Hepatocyte (in vitro differentiated cells): ENCODE results near the gene GFRAL. TPM values are rescaled to one million over a fixed set of nuclear protein-coding genes. Genes with fewer than 3 reads are reported as not detected.

Experiments used
- DNase-seq: peaks from one replicate; pipeline ENCODE4 v3.0.0-alpha.2; 2016; ENCODE audit warnings: low spot score
- H2AFZ ChIP-seq: fragments of 200-600 bp; sonication (generic); 2 replicates; pipeline ENCODE4 v1.6.0; 2016; ENCODE audit warnings: antibody characterized with exemption, mild to moderate bottlenecking
- H3K27ac ChIP-seq: fragments of 200-600 bp; sonication (generic); 2 replicates; pipeline ENCODE4 v1.5.1; 2016; ENCODE audit warnings: mild to moderate bottlenecking
- H3K27me3 ChIP-seq: fragments of 200-600 bp; sonication (generic); 2 replicates; pipeline ENCODE4 v1.6.1; 2016
- H3K36me3 ChIP-seq: fragments of 200-600 bp; sonication (generic); replicated peaks from 2 replicates; pipeline ENCODE4 v1.5.1; 2016; ENCODE audit warnings: low read depth; ENCODE audit not compliant: insufficient read depth
- H3K4me1 ChIP-seq: fragments of 200-600 bp; sonication (generic); 2 replicates; pipeline ENCODE4 v1.5.1; 2016; ENCODE audit warnings: mild to moderate bottlenecking, moderate library complexity; ENCODE audit not compliant: insufficient read depth
- H3K4me2 ChIP-seq: fragments of 200-600 bp; sonication (generic); 2 replicates; pipeline ENCODE4 v1.6.0; 2016
- H3K4me3 ChIP-seq: fragments of 200-600 bp; sonication (generic); 2 replicates; pipeline ENCODE4 v1.5.1; 2016; ENCODE audit warnings: mild to moderate bottlenecking
- H3K79me2 ChIP-seq: fragments of 200-600 bp; sonication (generic); 2 replicates; pipeline ENCODE4 v1.6.0; 2017; ENCODE audit warnings: mild to moderate bottlenecking
- H3K9me2 ChIP-seq: fragments of 200-600 bp; sonication (generic); replicated peaks from 2 replicates; pipeline ENCODE4 v1.6.0; 2017; ENCODE audit warnings: mild to moderate bottlenecking; ENCODE audit not compliant: insufficient read depth
- H3K9me3 ChIP-seq: fragments of 200-600 bp; sonication (generic); 2 replicates; pipeline ENCODE4 v1.5.1; 2016; ENCODE audit warnings: low read depth, mild to moderate bottlenecking
- H4K20me1 ChIP-seq: fragments of 200-600 bp; sonication (generic); 2 replicates; pipeline ENCODE4 v1.6.0; 2016; ENCODE audit warnings: mild to moderate bottlenecking; ENCODE audit not compliant: insufficient read depth, poor library complexity, severe bottlenecking
- EZH2 ChIP-seq: fragments of 200-600 bp; sonication (generic); IDR thresholded peaks from 2 replicates; pipeline ENCODE4 v1.6.1; 2016; ENCODE audit warnings: antibody characterized with exemption, mild to moderate bottlenecking, borderline replicate concordance
- EZH2phosphoT487 ChIP-seq: fragments of 200-600 bp; sonication (generic); IDR thresholded peaks from one replicate; pipeline ENCODE4 v1.6.1; 2018; ENCODE audit warnings: antibody characterized with exemption, mild to moderate bottlenecking, low read depth, moderate library complexity; ENCODE audit not compliant: unreplicated experiment, severe bottlenecking
- WGBS: methylation state at CpG from one replicate; pipeline ENCODE4 v1.1.6; 2016; ENCODE audit warnings: low lambda C conversion rate; ENCODE audit errors: missing lambda C conversion rate; 5-methylcytosine and 5-hydroxymethylcytosine counted together
- polyA plus RNA-seq: library from polyadenylated mRNA; unstranded; fragments of >200 nt; fragmentation: Nextera tagmentation; extraction: Ambion mirVana; gene quantifications from 2 replicates; pipeline ENCODE4 v1.2.1, GENCODE V29; 2016
- total RNA-seq: library from RNA; depleted of rRNA; stranded (reverse); fragments of >200 nt; gene quantifications from 2 replicates; pipeline ENCODE4 v1.2.3, GENCODE V29; 2014
- TF ChIP-seq, protein P1 (sequence below): fragments of 200-600 bp; sonication (generic); IDR thresholded peaks from 2 replicates; pipeline ENCODE4 v1.5.1; 2016; ENCODE audit warnings: antibody characterized with exemption, mild to moderate bottlenecking; ENCODE audit not compliant: poor library complexity

GFRAL gene
- total and polyA plus RNA-seq, 2 experiments from 2014 or later = not detected

GRCh38 chr6:55405474-55406235, 78.4 kb downstream of the GFRAL start:
- TF ChIP-seq, protein P1, sequence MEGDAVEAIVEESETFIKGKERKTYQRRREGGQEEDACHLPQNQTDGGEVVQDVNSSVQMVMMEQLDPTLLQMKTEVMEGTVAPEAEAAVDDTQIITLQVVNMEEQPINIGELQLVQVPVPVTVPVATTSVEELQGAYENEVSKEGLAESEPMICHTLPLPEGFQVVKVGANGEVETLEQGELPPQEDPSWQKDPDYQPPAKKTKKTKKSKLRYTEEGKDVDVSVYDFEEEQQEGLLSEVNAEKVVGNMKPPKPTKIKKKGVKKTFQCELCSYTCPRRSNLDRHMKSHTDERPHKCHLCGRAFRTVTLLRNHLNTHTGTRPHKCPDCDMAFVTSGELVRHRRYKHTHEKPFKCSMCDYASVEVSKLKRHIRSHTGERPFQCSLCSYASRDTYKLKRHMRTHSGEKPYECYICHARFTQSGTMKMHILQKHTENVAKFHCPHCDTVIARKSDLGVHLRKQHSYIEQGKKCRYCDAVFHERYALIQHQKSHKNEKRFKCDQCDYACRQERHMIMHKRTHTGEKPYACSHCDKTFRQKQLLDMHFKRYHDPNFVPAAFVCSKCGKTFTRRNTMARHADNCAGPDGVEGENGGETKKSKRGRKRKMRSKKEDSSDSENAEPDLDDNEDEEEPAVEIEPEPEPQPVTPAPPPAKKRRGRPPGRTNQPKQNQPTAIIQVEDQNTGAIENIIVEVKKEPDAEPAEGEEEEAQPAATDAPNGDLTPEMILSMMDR = no peak
- no peak for TF ChIP-seq EZH2
- no peak for TF ChIP-seq EZH2phosphoT487
- no peaks in the 10 kb centered on the region for H3K36me3 ChIP-seq
- no peak overlapping the region for H3K4me2 ChIP-seq
- peaks cover 6% of the 10 kb centered on the region for H3K4me1 ChIP-seq
- H2AFZ ChIP-seq = no peak overlapping the region
- H3K9me3 ChIP-seq = no peaks in the 10 kb centered on the region
- H3K79me2 ChIP-seq = no peaks in the 10 kb centered on the region
- H3K4me3 ChIP-seq = no peak overlapping the region
- DNase-seq = no peak
- no peaks in the 10 kb centered on the region for H3K9me2 ChIP-seq
- WGBS = 75% methylated on average over 7 of the region's 7 CpGs
- H3K27me3 ChIP-seq = no peaks in the 10 kb centered on the region
- peak overlapping the region; percentile 44 for H3K27ac ChIP-seq
- no peaks in the 10 kb centered on the region for H4K20me1 ChIP-seq

GRCh38 chr6:55410674-55411073, 83.4 kb downstream of the GFRAL start:
- TF ChIP-seq EZH2 (no peak), EZH2phosphoT487 (no peak)
- TF ChIP-seq, protein P1 = no peak
- Histone ChIP-seq H3K4me1 (peaks cover 4% of the 10 kb centered on the region), H3K9me3 (no peaks in the 10 kb centered on the region), H3K9me2 (no peaks in the 10 kb centered on the region), H3K27me3 (no peaks in the 10 kb centered on the region), H3K4me2 (no peak overlapping the region), H3K27ac (no peak overlapping the region), H3K4me3 (no peak overlapping the region), H4K20me1 (no peaks in the 10 kb centered on the region), H2AFZ (no peak overlapping the region), H3K36me3 (no peaks in the 10 kb centered on the region), H3K79me2 (no peaks in the 10 kb centered on the region)
- DNase-seq = no peak

DNA sequence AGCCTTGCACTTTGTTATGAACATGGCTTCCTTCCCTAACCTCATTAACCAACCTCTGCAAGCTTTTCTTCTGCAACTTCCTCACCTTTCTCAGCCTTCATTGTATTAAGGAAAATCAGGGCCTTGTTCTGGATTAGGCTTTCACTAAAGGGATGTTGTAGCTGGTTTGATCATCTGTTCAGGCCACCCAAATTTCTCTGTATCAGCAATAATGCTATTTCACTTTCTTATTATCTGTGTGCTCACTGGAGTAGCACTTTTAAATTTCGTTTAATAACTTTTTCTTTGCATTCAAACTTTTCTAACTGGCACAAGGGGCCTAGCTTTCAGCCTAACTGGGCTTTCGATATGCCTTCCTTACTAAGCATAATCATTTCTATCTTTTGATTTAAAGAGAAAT, 96.7 kb downstream of the GFRAL start:
- Histone ChIP-seq H3K4me1 (no peaks in the 10 kb centered on the region), H3K4me2 (no peak overlapping the region), H3K9me2 (no peaks in the 10 kb centered on the region), H3K9me3 (no peaks in the 10 kb centered on the region), H2AFZ (no peak overlapping the region), H3K27me3 (no peaks in the 10 kb centered on the region), H4K20me1 (no peaks in the 10 kb centered on the region), H3K36me3 (no peaks in the 10 kb centered on the region), H3K4me3 (no peak overlapping the region), H3K27ac (no peak overlapping the region), H3K79me2 (no peaks in the 10 kb centered on the region)
- no peak for DNase-seq
- TF ChIP-seq EZH2phosphoT487 (no peak), EZH2 (no peak)
- 65% methylated on average over 2 of the region's 2 CpGs for WGBS

DNA sequence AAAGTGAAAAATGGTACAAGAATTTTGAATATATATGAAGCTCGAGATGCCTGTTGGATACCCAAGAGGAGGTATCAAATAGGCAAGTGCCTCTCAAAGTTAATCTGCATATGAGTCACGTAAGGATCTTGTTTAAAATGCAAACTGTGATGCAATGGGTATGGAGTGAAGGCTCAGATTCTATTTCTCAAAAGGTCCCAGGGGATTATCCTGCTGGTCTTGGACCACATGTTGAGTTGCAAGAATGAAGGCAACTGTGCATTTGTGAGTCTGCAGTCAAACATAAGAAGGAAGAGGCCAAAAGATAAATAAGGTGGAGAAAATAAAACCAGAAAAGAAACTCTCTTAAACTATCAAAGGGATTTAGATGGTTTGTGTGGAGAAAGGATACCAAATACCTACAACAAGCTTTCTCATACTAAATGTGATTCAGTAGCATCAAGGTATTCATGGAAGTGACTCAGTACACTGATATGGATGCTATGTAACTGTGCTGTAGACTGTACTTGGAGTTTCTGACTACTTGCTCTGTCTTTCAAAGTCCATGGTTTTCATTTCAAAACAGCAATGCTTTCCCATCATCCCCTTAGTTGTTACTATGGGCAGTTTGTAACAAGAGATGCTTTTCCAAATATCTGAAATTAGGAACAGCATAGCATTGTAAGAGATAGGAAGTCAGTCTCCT, 106.3 kb downstream of the GFRAL start:
- Histone ChIP-seq H2AFZ (no peak overlapping the region), H3K9me2 (no peaks in the 10 kb centered on the region), H3K4me1 (no peaks in the 10 kb centered on the region), H3K27me3 (no peaks in the 10 kb centered on the region), H3K9me3 (no peaks in the 10 kb centered on the region), H4K20me1 (no peaks in the 10 kb centered on the region), H3K27ac (no peak overlapping the region), H3K36me3 (no peaks in the 10 kb centered on the region), H3K79me2 (no peaks in the 10 kb centered on the region), H3K4me2 (no peak overlapping the region), H3K4me3 (no peak overlapping the region)
- no peak for DNase-seq
- TF ChIP-seq, protein P1 = no peak
- TF ChIP-seq EZH2phosphoT487 (no peak), EZH2 (no peak)
- WGBS = 78% methylated on average over 2 of the region's 2 CpGs
